ENCODE data around the gene VPS9D1.

GRCh38 chr16:89707695-89708094 is 13.0 kb downstream of the VPS9D1 start:
- no peak for TF ChIP-seq CBX5 (IDR thresholded peaks at IDR 0.05; ENCODE audit: low read depth)
- TF ChIP-seq ASH2L (IDR thresholded peaks at IDR 0.05; ENCODE audit: borderline replicate concordance, low read depth): no peak
- TF ChIP-seq ZNF24 (IDR thresholded peaks at IDR 0.05): no peak
- TF ChIP-seq CTCF (IDR thresholded peaks at IDR 0.05 in 2 of 3, conservative IDR thresholded peaks at IDR 0.05 in 1 of 3; ENCODE audit: control insufficient read depth in 2 of 3, extremely low read depth in 1 of 3, insufficient read depth in 1 of 3, low read depth in 3 of 3, low read length in 3 of 3): no peak
- no peak for TF ChIP-seq POLR2AphosphoS5 (IDR thresholded peaks at IDR 0.05; ENCODE audit: low read length)
- no peak for TF ChIP-seq EZH2 (IDR thresholded peaks at IDR 0.05; ENCODE audit: borderline replicate concordance, control insufficient read depth, low read depth, low read length)
- TF ChIP-seq EGR1 (IDR thresholded peaks at IDR 0.05; ENCODE audit: borderline replicate concordance in 1 of 2, low read depth in 2 of 2, low read length in 2 of 2): no peak
- TF ChIP-seq TCF3 (IDR thresholded peaks at IDR 0.05; ENCODE audit: borderline replicate concordance, insufficient read depth, low read depth, low read length): no peak
- no peak for TF ChIP-seq ZBTB33 (IDR thresholded peaks at IDR 0.05)
- TF ChIP-seq ZNF687 (IDR thresholded peaks at IDR 0.05): no peak
- TF ChIP-seq MYC (IDR thresholded peaks at IDR 0.05; ENCODE audit: insufficient read depth, insufficient read length, insufficient replicate concordance, low read length, severe bottlenecking): no peak
- no peak for TF ChIP-seq USF2 (IDR thresholded peaks at IDR 0.05; ENCODE audit: borderline replicate concordance, low read depth, low read length)
- TF ChIP-seq EP300 (IDR thresholded peaks at IDR 0.05; ENCODE audit: borderline replicate concordance in 1 of 2, control insufficient read depth in 1 of 2, low read depth in 2 of 2, low read length in 2 of 2): no peak

Data from GM12878 (cell line).